Smooth muscle cell (in vitro differentiated cells): Measurements from ENCODE around the gene CAMTA1. TPM values are rescaled to one million over a fixed set of nuclear protein-coding genes. Genes with fewer than 3 reads are reported as not detected.

Experiments
- DNase-seq: peaks from one replicate; lab custom pipeline; 2025; ENCODE audit not compliant: unreplicated experiment; lab: John Stamatoyannopoulos, UW
- H2AFZ ChIP-seq: fragments of 200-600 bp; sonication (generic); 2 replicates; pipeline ENCODE4 v1.6.0; 2016; ENCODE audit warnings: antibody characterized with exemption, low read depth, mild to moderate bottlenecking
- H3F3A ChIP-seq: fragments of 200-600 bp; sonication (generic); 2 replicates; pipeline ENCODE4 v1.6.0; 2017; ENCODE audit warnings: antibody characterized with exemption, low read depth
- H3K27ac ChIP-seq: fragments of 200-600 bp; sonication (generic); 2 replicates; pipeline ENCODE4 v1.5.1; 2016; ENCODE audit warnings: low read depth, mild to moderate bottlenecking
- H3K27me3 ChIP-seq: fragments of 200-600 bp; sonication (generic); 2 replicates; pipeline ENCODE4 v1.6.1; 2016; ENCODE audit warnings: low read depth, mild to moderate bottlenecking
- H3K36me3 ChIP-seq: fragments of 200-600 bp; sonication (generic); 2 replicates; pipeline ENCODE4 v1.5.1; 2016; ENCODE audit warnings: low read depth
- H3K4me1 ChIP-seq: fragments of 200-600 bp; sonication (generic); 2 replicates; pipeline ENCODE4 v1.5.1; 2016; ENCODE audit warnings: low read depth
- H3K4me2 ChIP-seq: fragments of 200-600 bp; sonication (generic); 2 replicates; pipeline ENCODE4 v1.6.0; 2016; ENCODE audit warnings: mild to moderate bottlenecking
- H3K4me3 ChIP-seq: fragments of 200-600 bp; sonication (generic); 2 replicates; pipeline ENCODE4 v1.5.1; 2016; ENCODE audit warnings: mild to moderate bottlenecking
- H3K79me2 ChIP-seq: fragments of 200-600 bp; sonication (generic); 2 replicates; pipeline ENCODE4 v1.6.0; 2016; ENCODE audit warnings: low read depth, mild to moderate bottlenecking
- H3K9ac ChIP-seq: fragments of 200-600 bp; sonication (generic); 2 replicates; pipeline ENCODE4 v1.6.0; 2016; ENCODE audit warnings: low read depth
- H3K9me3 ChIP-seq: fragments of 200-600 bp; sonication (generic); replicated peaks from 2 replicates; pipeline ENCODE4 v1.5.1; 2016; ENCODE audit warnings: low read depth
- H4K20me1 ChIP-seq: fragments of 200-600 bp; sonication (generic); 2 replicates; pipeline ENCODE4 v1.6.0; 2016; ENCODE audit warnings: low read depth
- CTCF ChIP-seq: fragments of 200-600 bp; sonication (generic); IDR thresholded peaks from 2 replicates; pipeline ENCODE4 v1.5.1; 2017; ENCODE audit warnings: borderline replicate concordance, mild to moderate bottlenecking, antibody characterized with exemption; ENCODE audit not compliant: insufficient read depth, poor library complexity, severe bottlenecking
- WGBS: methylation state at CpG from one replicate; pipeline ENCODE4 v1.1.7; 2016; ENCODE audit warnings: low lambda C conversion rate; 5-methylcytosine and 5-hydroxymethylcytosine counted together
- polyA plus RNA-seq: library from polyadenylated mRNA; unstranded; fragments of >200 nt; fragmentation: Nextera tagmentation; extraction: Ambion mirVana; gene quantifications from 2 replicates; pipeline ENCODE4 v1.2.1, GENCODE V29; 2016
- total RNA-seq: library from RNA; depleted of rRNA; stranded (reverse); fragments of >200 nt; gene quantifications from 2 replicates; pipeline ENCODE4 v1.2.3, GENCODE V29; 2014

CAMTA1 gene
- total and polyA plus RNA-seq, 2 experiments from 2014 or later = 139 to 145 TPM

- Histone ChIP-seq H3K36me3 (no peaks in the 10 kb centered on the region), H3K79me2 (no peaks in the 10 kb centered on the region), H2AFZ (no peak overlapping the region), H3F3A (peaks cover 10% of the 10 kb centered on the region), H3K4me2 (no peak overlapping the region), H3K27me3 (no peaks in the 10 kb centered on the region), H3K4me3 (no peak overlapping the region), H3K9me3 (no peaks in the 10 kb centered on the region), H4K20me1 (no peaks in the 10 kb centered on the region), H3K4me1 (peaks cover 19% of the 10 kb centered on the region), H3K27ac (peak overlapping the region; percentile 99), H3K9ac (peak overlapping the region; percentile 57)
- 75% methylated on average over 7 of the region's 7 CpGs for WGBS
- TF ChIP-seq CTCF = no peak
- no peak for DNase-seq
Observed at GRCh38 chr1:7301664-7301981, 516.4 kb downstream of the CAMTA1 start.

- Histone ChIP-seq H3K27ac (peak overlapping the region; percentile 99), H3K9me3 (no peaks in the 10 kb centered on the region), H3K4me1 (peaks cover 19% of the 10 kb centered on the region), H3K9ac (no peak overlapping the region), H3K36me3 (no peaks in the 10 kb centered on the region), H3F3A (peaks cover 10% of the 10 kb centered on the region), H3K79me2 (no peaks in the 10 kb centered on the region), H2AFZ (no peak overlapping the region), H3K4me2 (no peak overlapping the region), H3K27me3 (no peaks in the 10 kb centered on the region), H3K4me3 (no peak overlapping the region), H4K20me1 (no peaks in the 10 kb centered on the region)
- WGBS = 85% methylated on average over 6 of the region's 6 CpGs
- no peak for DNase-seq
- no peak for TF ChIP-seq CTCF
Observed at GRCh38 chr1:7302126-7302525, 516.9 kb downstream of the CAMTA1 start.

GRCh38 chr1:7302873-7303272 is 517.6 kb downstream of the CAMTA1 start:
- no peaks in the 10 kb centered on the region for H3K27me3 ChIP-seq
- H3K4me3 ChIP-seq = no peak overlapping the region
- H3K4me1 ChIP-seq = peaks cover 18% of the 10 kb centered on the region
- WGBS = 56% methylated on average over 5 of the region's 5 CpGs
- no peak for TF ChIP-seq CTCF
- H4K20me1 ChIP-seq = no peaks in the 10 kb centered on the region
- H3K36me3 ChIP-seq = peaks cover 3% of the 10 kb centered on the region
- H3K4me2 ChIP-seq = no peak overlapping the region
- DNase-seq = no peak
- peak overlapping the region; percentile 99 for H3K27ac ChIP-seq
- H2AFZ ChIP-seq = no peak overlapping the region
- H3F3A ChIP-seq = peaks cover 10% of the 10 kb centered on the region
- no peaks in the 10 kb centered on the region for H3K79me2 ChIP-seq
- no peak overlapping the region for H3K9ac ChIP-seq
- H3K9me3 ChIP-seq = peaks cover 3% of the 10 kb centered on the region

GRCh38 chr1:7303554-7304317 is 518.5 kb downstream of the CAMTA1 start:
- H3K79me2 ChIP-seq = no peaks in the 10 kb centered on the region
- 91% methylated on average over 8 of the region's 8 CpGs for WGBS
- H3K9me3 ChIP-seq = peaks cover 7% of the 10 kb centered on the region
- peaks cover 7% of the 10 kb centered on the region for H3K36me3 ChIP-seq
- H4K20me1 ChIP-seq = no peaks in the 10 kb centered on the region
- H3K4me3 ChIP-seq = no peak overlapping the region
- peak overlapping the region; percentile 99 for H3K27ac ChIP-seq
- no peaks in the 10 kb centered on the region for H3K27me3 ChIP-seq
- H3K9ac ChIP-seq = no peak overlapping the region
- H3F3A ChIP-seq = peaks cover 5% of the 10 kb centered on the region
- DNase-seq = no peak
- H3K4me2 ChIP-seq = no peak overlapping the region
- peaks cover 12% of the 10 kb centered on the region for H3K4me1 ChIP-seq
- TF ChIP-seq CTCF = no peak
- peak overlapping the region; percentile 11 for H2AFZ ChIP-seq
